Uterus (tissue), 4 donors: Measurements from ENCODE around the gene BZW1. TPM values are rescaled to one million over a fixed set of nuclear protein-coding genes. Genes with fewer than 3 reads are reported as not detected.
A peak's percentile ranks its signal among the peaks of the same experiment; 100 is the strongest.
"Not testable (repeated sequence)": the region's sequence is repeated elsewhere in the genome, so short reads cannot be mapped to it uniquely, and the experiment has no call there.

Source experiments
- DNase-seq, 2 donors: peaks; one replicate each; pipeline ENCODE4 v3.0.0-alpha.2; 2019 to 2020
- H3K27ac ChIP-seq, 2 donors: fragments of 200-600 bp; sonication (generic); 1 replicate in 1 of 2; 2 replicates in 1 of 2; pipeline ENCODE4 v1.5.1; 2016 to 2018
- H3K27me3 ChIP-seq, 2 donors: fragments of 200-600 bp; sonication (generic); one replicate each; pipeline ENCODE4 v1.5.1; 2018 to 2019; ENCODE audit warnings: control low read depth in 1 of 2
- H3K36me3 ChIP-seq, 2 donors: fragments of 200-600 bp; sonication (generic); one replicate each; pipeline ENCODE4 v1.5.1; 2019; ENCODE audit warnings: control low read depth in 1 of 2
- H3K4me1 ChIP-seq, 2 donors: fragments of 200-600 bp; sonication (generic); one replicate each; pipeline ENCODE4 v1.5.1; 2018 to 2019; ENCODE audit warnings: control low read depth in 1 of 2
- H3K4me3 ChIP-seq, 2 donors: fragments of 200-600 bp; sonication (generic); 1 replicate in 1 of 2; 2 replicates in 1 of 2; pipeline ENCODE4 v1.5.1; 2018 to 2019; ENCODE audit warnings: mild to moderate bottlenecking in 1 of 2
- H3K9me3 ChIP-seq, 2 donors: fragments of 200-600 bp; sonication (generic); one replicate each; pipeline ENCODE4 v1.5.1; 2019; ENCODE audit warnings: control low read depth in 1 of 2
- POLR2A ChIP-seq, 2 donors: fragments of 450-650 bp; IDR thresholded peaks; one replicate each; pipeline ENCODE4 v1.6.1; 2016; ENCODE audit warnings: antibody characterized with exemption in 2 of 2, mild to moderate bottlenecking in 1 of 2, moderate library complexity in 1 of 2
- intact Hi-C: fragments of 100-400 bp; cut with DNase I; formaldehyde crosslinking; loops from one replicate; pipeline ENCODE4 v1.15.1; 2023; ENCODE audit warnings: low total_unique reads
- total RNA-seq, 4 donors: library from RNA; depleted of rRNA in 3 of 4; stranded (reverse); fragments of >200 nt in 3 of 4; gene quantifications; one replicate each; pipeline versions ENCODE4 v1.1.0 to v1.2.4, GENCODE V29; 2014 to 2023
- TF ChIP-seq, protein P1 (sequence below), 4 experiments: fragments of 200-600 bp in 2 of 4; fragments of 450-650 bp in 2 of 4; sonication (generic) in 2 of 4; IDR thresholded peaks; one replicate each; pipeline ENCODE4 v1.5.1; 2016 to 2019; ENCODE audit warnings: antibody characterized with exemption in 4 of 4, mild to moderate bottlenecking in 2 of 4, moderate library complexity in 1 of 4
- donor health status: DM: yes; HTN: yes; CAD: no.

BZW1 gene
- total RNA-seq, 4 donors from 2014 or later, result 39.2 to 322 (median 129) TPM

DNA sequence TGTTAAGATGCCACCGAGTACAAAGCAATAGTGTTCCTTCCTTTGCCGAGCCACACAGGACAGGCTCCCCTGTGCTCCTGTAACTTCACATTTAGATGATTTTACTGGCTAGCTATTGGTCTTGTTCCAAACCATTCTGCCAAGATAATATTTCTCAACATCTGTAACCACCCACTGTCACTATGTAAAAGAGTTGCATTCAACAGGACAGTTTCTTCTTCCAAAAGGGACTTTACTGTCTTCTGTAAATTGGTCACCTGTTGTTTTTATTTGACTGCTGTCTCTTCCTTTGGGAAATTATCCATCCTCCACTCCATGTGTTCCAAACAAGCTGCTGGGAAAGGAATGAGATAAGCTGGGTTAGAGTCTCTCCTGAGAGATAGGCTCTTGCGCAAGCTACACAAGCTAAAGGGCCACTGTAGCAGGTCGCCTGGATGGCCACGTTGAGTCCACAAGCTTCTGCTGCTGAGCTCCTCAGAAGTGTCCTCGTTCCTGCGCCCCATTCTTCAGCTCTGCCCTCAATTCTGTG lies 14.4 kb upstream of the BZW1 start:
- Histone ChIP-seq H3K27me3 (no peaks in the 10 kb centered on the region), H3K4me3 (no peak overlapping the region), H3K9me3 (no peaks in the 10 kb centered on the region), H3K27ac (peak overlapping the region in 1 of 2 donors; percentile 22), H3K36me3 (no peaks in the 10 kb centered on the region), H3K4me1 (no peaks in the 10 kb centered on the region)
- peak in 1 of 2 donors; percentile 21 for DNase-seq
- intact Hi-C loops, result no loop called here
- TF ChIP-seq POLR2A (IDR thresholded peaks at IDR 0.05), result no peak

DNA sequence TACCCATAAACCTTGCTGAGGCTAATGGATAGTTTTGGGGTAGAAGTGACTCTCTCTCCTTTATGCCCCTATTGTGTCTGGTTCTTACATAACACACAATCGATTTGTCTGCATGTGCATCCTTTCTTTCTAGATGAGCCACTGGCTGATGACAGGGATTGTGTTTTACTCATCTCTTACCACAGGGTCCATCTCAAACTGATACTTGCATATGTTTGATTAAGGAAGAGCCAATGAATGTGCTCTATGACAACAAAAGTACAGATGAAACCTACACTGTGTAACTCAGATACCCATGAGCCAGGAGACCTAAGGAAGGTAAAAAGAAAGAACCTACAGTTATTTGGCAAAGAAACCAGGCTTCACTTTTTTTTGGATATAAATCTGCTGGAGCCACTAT lies 13.2 kb upstream of the BZW1 start:
- no peaks in the 10 kb centered on the region for H3K9me3 ChIP-seq

DNA sequence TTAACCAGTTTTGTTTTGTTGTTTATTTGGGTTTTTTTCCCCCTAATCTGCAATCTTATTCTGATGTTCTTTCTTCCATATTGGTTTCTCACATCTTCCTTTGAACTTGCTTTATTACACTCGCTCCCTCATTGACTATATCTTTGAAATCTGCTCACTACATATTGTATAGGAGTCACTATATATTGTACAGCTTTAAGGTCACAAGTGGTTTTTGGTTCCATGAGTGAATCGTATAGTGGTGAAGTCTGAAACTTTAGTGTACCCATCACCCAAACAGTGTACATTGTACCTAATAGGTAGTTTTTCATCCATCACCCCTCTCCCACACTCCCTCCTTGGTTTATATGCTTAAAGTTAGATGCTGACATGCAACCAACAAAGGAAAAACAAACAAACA lies 11.3 kb upstream of the BZW1 start:
- no peaks in the 10 kb centered on the region for H3K27me3 ChIP-seq
- intact Hi-C loops, result no loop called here
- H3K4me1 ChIP-seq, result no peaks in the 10 kb centered on the region
- DNase-seq, result no peak
- H3K4me3 ChIP-seq, result no peak overlapping the region
- H3K27ac ChIP-seq, result no peak overlapping the region
- no peak for TF ChIP-seq POLR2A (IDR thresholded peaks at IDR 0.05)
- TF ChIP-seq, protein P1, sequence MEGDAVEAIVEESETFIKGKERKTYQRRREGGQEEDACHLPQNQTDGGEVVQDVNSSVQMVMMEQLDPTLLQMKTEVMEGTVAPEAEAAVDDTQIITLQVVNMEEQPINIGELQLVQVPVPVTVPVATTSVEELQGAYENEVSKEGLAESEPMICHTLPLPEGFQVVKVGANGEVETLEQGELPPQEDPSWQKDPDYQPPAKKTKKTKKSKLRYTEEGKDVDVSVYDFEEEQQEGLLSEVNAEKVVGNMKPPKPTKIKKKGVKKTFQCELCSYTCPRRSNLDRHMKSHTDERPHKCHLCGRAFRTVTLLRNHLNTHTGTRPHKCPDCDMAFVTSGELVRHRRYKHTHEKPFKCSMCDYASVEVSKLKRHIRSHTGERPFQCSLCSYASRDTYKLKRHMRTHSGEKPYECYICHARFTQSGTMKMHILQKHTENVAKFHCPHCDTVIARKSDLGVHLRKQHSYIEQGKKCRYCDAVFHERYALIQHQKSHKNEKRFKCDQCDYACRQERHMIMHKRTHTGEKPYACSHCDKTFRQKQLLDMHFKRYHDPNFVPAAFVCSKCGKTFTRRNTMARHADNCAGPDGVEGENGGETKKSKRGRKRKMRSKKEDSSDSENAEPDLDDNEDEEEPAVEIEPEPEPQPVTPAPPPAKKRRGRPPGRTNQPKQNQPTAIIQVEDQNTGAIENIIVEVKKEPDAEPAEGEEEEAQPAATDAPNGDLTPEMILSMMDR (IDR thresholded peaks at IDR 0.05), result no peak
- H3K36me3 ChIP-seq, result no peaks in the 10 kb centered on the region
- no peaks in the 10 kb centered on the region for H3K9me3 ChIP-seq

More for the DNA sequence above, 13.2 kb upstream of the BZW1 start:
- H3K36me3 ChIP-seq, result no peaks in the 10 kb centered on the region
- DNase-seq, result no peak
- H3K4me1 ChIP-seq, result no peaks in the 10 kb centered on the region
- H3K27me3 ChIP-seq, result no peaks in the 10 kb centered on the region
- TF ChIP-seq POLR2A (IDR thresholded peaks at IDR 0.05), result no peak
- no peak overlapping the region for H3K27ac ChIP-seq
- intact Hi-C loops, result no loop called here
- H3K4me3 ChIP-seq, result no peak overlapping the region

DNA sequence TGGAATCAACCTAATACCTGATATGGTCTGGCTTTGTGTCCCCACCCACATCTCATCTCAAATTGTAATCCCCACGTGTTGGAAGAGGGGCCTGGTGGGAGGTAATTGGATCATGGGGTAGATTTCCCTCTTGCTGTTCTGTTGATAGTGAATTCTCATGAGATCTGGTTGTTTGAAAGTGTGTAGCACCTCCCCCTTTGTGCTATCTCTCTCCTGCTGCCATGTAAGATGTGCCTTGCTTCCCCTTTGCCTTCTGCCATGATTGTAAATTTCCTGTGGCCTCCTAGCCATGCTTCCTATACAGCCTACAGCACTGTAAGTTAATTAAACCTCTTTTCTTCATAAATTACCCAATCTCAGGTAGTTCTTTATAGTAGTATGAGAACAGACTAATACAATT lies 10.3 kb upstream of the BZW1 start:
- H3K36me3 ChIP-seq, H3K4me3 ChIP-seq, H3K27ac ChIP-seq, H3K9me3 ChIP-seq, intact Hi-C loops, H3K4me1 ChIP-seq, DNase-seq, H3K27me3 ChIP-seq: not testable (repeated sequence)

DNA sequence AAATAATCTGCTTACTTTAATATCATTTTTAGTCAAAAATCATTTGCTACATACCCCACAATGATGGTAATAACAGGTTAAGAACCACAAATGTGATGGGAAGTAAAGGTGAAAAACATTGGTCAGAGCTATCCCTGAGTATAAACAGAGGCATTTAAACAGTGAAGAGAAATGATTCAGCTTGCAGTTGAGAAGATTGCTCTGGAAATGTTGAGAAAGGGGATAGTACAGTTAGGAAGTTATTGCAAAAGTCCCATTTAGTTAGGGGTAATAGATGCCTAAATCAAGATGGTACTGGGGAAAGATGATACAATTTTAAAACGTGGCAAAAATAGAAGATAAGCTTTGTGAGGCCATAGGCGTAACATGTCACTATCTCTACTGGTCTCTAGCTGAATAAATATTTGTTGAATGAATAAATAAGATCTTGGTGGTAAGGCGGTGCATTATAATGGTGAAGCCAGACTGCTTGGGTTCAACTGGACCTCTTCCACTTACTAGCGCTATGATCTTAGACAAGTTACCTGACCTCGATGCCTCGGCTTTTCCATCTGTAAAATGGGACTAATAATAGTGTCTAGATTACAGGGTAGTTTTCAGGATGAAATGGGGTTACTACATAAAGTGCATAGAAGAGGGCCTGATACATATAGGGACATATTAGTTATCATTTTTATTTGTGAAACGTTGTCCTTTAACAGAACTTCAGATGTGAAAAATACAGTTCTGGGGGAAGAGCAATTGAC lies 2.0 kb upstream of the BZW1 start:
- intact Hi-C loops, result loop anchor here (5.0 kb wide), 1 partner anchor 97 kb away; no protein-coding TSS in a partner anchor
- TF ChIP-seq, protein P1 (IDR thresholded peaks at IDR 0.05), result no peak
- TF ChIP-seq POLR2A (IDR thresholded peaks at IDR 0.05), result no peak
- Histone ChIP-seq H3K4me3 (no peak overlapping the region), H3K27me3 (no peaks in the 10 kb centered on the region), H3K4me1 (peaks cover 0 to 12% of the 10 kb centered on the region in 2 donors), H3K36me3 (no peaks in the 10 kb centered on the region), H3K27ac (peak overlapping the region; percentile 97 to 99), H3K9me3 (no peaks in the 10 kb centered on the region)
- no peak for DNase-seq

DNA sequence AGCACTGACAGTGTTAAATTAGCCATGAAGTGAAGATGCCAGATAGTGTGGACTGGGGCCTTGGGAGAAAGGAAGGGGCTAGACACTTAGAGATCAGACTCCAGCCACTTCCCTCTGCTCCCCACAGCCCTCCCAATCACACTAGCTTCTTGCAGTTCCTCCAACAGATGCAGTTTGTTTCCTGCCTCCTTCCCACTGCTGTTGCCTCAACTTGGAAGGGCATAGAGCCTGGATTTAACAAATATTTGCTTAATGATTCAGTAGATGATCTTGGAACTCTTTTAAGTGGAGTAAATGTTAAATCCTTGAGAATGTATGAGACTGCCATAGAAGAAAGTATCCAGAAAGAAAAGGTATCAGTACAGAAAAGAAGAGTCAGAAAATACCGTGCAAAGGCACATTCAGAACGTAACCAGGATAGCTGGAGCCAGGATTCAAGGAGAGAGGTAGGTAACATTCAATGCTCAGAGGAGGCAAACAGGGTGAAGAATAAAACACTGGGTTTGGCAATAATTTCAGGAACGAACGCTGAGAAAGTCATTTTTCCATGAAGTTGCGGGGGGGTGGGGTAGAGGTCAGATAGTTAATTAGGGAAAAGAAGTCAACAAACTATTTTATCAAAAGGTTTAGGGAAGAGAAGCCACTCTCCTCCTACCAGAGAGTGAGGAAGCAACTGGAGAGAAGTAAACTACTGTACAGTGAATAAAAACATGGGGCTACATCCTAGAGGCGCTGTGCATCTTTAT lies 1.3 kb upstream of the BZW1 start:
- Histone ChIP-seq H3K4me1 (peaks cover 0 to 12% of the 10 kb centered on the region in 2 donors), H3K27ac (peak overlapping the region; percentile 97 to 99), H3K36me3 (no peaks in the 10 kb centered on the region), H3K4me3 (peak overlapping the region; percentile 62 to 84), H3K9me3 (no peaks in the 10 kb centered on the region), H3K27me3 (no peaks in the 10 kb centered on the region)
- TF ChIP-seq POLR2A (IDR thresholded peaks at IDR 0.05), result no peak
- TF ChIP-seq, protein P1 (IDR thresholded peaks at IDR 0.05), result no peak
- intact Hi-C loops, result loop anchor here (5.0 kb wide), 1 partner anchor 98 kb away; no protein-coding TSS in a partner anchor
- DNase-seq, result no peak
